AG09319 (cell line): ENCODE results near the gene SPATA13.

Source experiments
- DNase-seq: peaks from one replicate; pipeline ENCODE4 v3.0.0-alpha.2; 2010; ENCODE audit warnings: low read depth; ENCODE audit errors: extremely low read depth
- CTCF ChIP-seq: IDR thresholded peaks from 2 replicates; pipeline ENCODE4 v1.5.1; 2011; ENCODE audit warnings: low read depth, mild to moderate bottlenecking, inconsistent platforms, low read length, moderate library complexity

The SPATA13 gene

DNA sequence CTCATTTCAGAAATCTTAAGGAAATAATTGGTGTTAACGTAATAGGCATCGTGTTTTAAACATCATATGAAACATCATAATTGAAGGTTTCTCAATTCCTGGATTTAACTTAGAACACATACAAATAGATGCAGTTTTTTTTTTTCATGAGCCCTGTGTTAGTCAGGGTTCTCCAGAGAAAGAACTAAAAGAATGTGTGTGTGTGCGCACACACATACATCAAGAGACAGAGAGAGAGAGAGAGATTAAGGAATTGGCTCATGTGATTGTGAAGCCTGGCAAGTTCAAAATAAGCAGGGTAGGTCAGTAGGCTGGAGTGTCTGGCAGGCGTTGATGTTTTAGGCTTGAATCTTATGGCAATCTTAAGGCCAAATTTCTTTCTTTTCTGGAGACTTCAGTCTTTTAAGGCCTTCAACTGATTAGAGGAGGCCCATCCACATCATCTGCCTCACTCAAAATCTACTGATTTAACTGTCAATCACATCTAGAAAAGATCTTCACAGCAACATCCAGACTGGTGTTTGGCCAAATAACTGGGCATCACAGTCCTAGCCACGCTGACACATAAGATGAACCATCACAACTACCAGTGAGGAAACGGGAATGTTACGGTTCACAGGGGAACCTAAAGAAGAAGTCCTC, 25.2 kb downstream of the SPATA13 start:
- DNase-seq = no peak
- TF ChIP-seq CTCF = no peak

DNA sequence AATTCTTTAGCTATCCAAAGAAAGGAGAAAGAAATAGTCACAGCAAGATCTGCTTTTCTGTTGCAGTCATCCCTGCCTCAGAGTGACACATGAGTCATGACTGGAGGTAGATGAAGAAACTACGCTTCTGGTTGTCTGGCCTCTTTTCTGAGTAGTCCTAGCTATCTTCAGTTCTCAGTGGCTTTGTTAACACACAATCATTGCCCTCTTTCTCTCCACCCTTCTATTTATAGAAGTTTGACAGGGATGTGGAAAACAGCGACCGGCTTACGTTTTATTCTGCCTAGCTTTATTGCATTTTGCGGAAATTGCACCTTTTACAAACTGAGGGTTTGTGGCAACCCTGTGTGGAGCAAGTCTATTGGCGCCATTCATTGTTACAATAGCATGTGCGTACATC, 26.7 kb downstream of the SPATA13 start:
- no peak for TF ChIP-seq CTCF
- no peak for DNase-seq

DNA sequence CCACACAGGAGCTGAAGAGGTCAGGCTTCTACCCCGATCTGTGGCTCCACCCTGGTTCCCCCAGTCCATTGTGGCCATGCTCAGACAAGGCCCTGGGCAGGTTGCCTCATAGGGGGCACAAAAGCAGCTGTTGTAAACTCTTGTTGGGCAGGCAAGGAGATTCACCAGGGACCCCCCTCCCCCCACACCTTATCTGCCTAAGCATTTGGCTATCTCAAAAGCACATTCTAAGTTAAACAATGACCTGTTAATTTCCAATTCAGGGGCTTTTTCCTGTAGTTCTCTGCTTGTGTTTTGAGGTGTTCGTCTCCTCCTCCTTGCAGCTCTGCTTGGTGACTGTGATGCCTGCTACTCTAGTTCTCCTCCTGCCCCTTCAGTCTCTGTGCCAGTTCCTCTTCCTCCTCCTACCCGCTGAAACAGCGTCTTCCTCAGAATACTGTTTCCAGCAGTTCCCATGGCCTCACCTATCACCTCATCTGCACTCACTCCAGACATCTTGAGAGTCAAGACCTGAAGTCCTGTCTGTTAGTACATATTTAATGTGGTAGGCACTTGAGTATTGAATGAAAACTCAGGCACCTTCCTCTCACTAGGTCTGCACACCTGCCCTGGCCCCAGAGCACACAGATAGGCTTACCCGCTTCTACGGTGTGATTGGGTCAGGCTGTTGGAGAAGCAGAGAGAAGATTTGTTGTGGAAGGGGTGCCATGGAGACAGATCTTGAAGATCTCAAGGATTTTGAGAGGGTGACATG, 31.7 kb downstream of the SPATA13 start:
- no peak for DNase-seq
- no peak for TF ChIP-seq CTCF

DNA sequence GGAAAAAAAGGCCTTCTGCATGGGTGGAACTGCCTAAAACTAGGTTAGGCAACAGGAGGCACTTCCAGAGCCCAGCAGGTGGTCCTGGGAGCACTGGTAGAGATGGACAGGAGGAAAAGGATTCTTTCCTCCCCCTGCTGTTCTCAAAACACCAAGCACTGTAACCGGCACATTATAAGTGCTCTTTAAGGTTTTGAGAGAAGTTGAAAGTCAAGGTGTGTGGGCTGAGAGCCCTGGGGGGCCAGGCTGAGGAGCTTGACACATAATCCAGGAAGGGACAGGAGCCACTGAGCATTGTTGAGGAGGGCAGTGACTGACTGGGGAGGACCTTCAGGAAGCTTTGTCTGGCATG, 32.3 kb downstream of the SPATA13 start:
- DNase-seq = no peak
- no peak for TF ChIP-seq CTCF

- DNase-seq = no peak
- no peak for TF ChIP-seq CTCF
Observed at GRCh38 chr13:24194447-24194846, 33.9 kb downstream of the SPATA13 start.

DNA sequence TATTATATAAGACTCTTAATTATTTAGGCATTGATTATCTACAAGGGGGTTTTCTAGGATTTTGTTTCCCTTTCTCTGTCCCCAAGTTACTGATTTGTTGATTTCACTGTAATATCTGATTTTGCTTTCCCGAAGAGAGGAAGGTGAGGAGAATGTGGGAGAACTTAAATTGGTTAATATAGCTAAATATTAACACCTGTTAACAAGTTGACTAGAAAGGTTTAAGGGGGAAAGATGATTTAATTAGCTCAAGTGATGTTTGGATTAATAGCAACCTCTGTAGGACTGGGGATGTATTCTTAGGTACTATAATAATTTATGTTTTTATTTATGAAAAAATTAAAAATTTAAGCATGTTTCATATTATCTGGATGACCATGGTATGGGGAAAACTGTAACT, 35.1 kb downstream of the SPATA13 start:
- no peak for DNase-seq
- TF ChIP-seq CTCF = no peak

- no peak for TF ChIP-seq CTCF
- DNase-seq = no peak
Observed at GRCh38 chr13:24196593-24197197, 36.2 kb downstream of the SPATA13 start.
